ENCODE data around the gene WNT3A. TPM values are rescaled to one million over a fixed set of nuclear protein-coding genes. Genes with fewer than 3 reads are reported as not detected.

WNT3A gene
- polyA plus RNA-seq, 1 of the 3 experiments (the other 2 are of a cell fraction) = not detected

GRCh38 chr1:228030451-228031201 lies 23.8 kb downstream of the WNT3A start (continued):
- no peak for TF ChIP-seq IRF3 (IDR thresholded peaks at IDR 0.05; ENCODE audit: low read depth, low read length)
- TF ChIP-seq YY1 (IDR thresholded peaks at IDR 0.05; ENCODE audit: low read depth) = no peak
- no peak for TF ChIP-seq SIN3A (IDR thresholded peaks at IDR 0.05; ENCODE audit: borderline replicate concordance, low read depth, low read length)

GRCh38 chr1:228031276-228031995 lies 24.6 kb downstream of the WNT3A start:
- CTCF ChIA-PET = interaction anchor here (1.1 kb wide), 1 partner anchor 26 kb away, joined by 3 read pairs; no protein-coding TSS in a partner anchor

More at GRCh38 chr1:228031276-228031995, 24.6 kb downstream of the WNT3A start:
- no peaks in the 10 kb centered on the region for H3K4me1 ChIP-seq (ENCODE audit: control insufficient read depth in 1 of 2, insufficient read depth in 2 of 2, low read depth in 1 of 2, low read length in 1 of 2)
- no peaks in the 10 kb centered on the region for H3K79me2 ChIP-seq (ENCODE audit: insufficient read depth)
- H3K27me3 ChIP-seq (ENCODE audit: insufficient read depth) = no peaks in the 10 kb centered on the region
- no peak overlapping the region for H3K9ac ChIP-seq
- H3K9me3 ChIP-seq = no peaks in the 10 kb centered on the region
- no peak overlapping the region for H2AFZ ChIP-seq (ENCODE audit: low read depth)
- no peaks in the 10 kb centered on the region for H3K36me3 ChIP-seq (replicated peaks in 1 of 2; ENCODE audit: control insufficient read depth in 1 of 2, insufficient read depth in 2 of 2, low read length in 1 of 2)
- 39% methylated on average over 9 of the region's 9 CpGs for WGBS (ENCODE audit: low lambda C conversion rate)
- no peak overlapping the region for H3K4me2 ChIP-seq
- DNase-seq = no peak
- no peaks in the 10 kb centered on the region for H4K20me1 ChIP-seq (ENCODE audit: insufficient read depth)
- POLR2A ChIA-PET = no interaction called here
- H3K27ac ChIP-seq (ENCODE audit: low read depth in 2 of 2, low read length in 1 of 2) = no peak overlapping the region
- no peaks in the 10 kb centered on the region for H3K9me2 ChIP-seq
- no peaks in the 10 kb centered on the region for H3F3A ChIP-seq (replicated peaks; ENCODE audit: insufficient read depth)
- H3K4me3 ChIP-seq (ENCODE audit: low read depth in 2 of 2, low read length in 1 of 2) = no peak overlapping the region
- TF ChIP-seq FOXJ3 (CRISPR knock-in tag; IDR thresholded peaks at IDR 0.05) (no peak), TEAD4 (IDR thresholded peaks at IDR 0.05; ENCODE audit: borderline replicate concordance, insufficient read depth) (no peak), EP300 (IDR thresholded peaks at IDR 0.05; ENCODE audit: borderline replicate concordance in 1 of 2, low read depth in 1 of 2, low read length in 1 of 2) (no peak), CTCF (IDR thresholded peaks at IDR 0.05) (no peak), JUND (IDR thresholded peaks at IDR 0.05) (no peak), YY1 (IDR thresholded peaks at IDR 0.05; ENCODE audit: low read depth) (no peak), CHD2 (IDR thresholded peaks at IDR 0.05; ENCODE audit: low read length, partially characterized antibody) (no peak), RAD21 (IDR thresholded peaks at IDR 0.05; ENCODE audit: low read length) (no peak), USF1 (IDR thresholded peaks at IDR 0.05; ENCODE audit: borderline replicate concordance, low read depth) (no peak), ZBTB33 (IDR thresholded peaks at IDR 0.05; ENCODE audit: borderline replicate concordance, low read depth) (no peak), FOXM1 (IDR thresholded peaks at IDR 0.05; ENCODE audit: low read depth) (no peak), SIN3A (IDR thresholded peaks at IDR 0.05; ENCODE audit: borderline replicate concordance, low read depth, low read length) (no peak)
- TF ChIP-seq, protein P1, sequence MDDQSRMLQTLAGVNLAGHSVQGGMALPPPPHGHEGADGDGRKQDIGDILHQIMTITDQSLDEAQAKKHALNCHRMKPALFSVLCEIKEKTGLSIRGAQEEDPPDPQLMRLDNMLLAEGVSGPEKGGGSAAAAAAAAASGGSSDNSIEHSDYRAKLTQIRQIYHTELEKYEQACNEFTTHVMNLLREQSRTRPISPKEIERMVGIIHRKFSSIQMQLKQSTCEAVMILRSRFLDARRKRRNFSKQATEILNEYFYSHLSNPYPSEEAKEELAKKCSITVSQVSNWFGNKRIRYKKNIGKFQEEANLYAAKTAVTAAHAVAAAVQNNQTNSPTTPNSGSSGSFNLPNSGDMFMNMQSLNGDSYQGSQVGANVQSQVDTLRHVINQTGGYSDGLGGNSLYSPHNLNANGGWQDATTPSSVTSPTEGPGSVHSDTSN (IDR thresholded peaks at IDR 0.05) = no peak

All from SK-N-SH (cell line).